ENCODE data around the gene LRP1B.

LRP1B gene

DNA sequence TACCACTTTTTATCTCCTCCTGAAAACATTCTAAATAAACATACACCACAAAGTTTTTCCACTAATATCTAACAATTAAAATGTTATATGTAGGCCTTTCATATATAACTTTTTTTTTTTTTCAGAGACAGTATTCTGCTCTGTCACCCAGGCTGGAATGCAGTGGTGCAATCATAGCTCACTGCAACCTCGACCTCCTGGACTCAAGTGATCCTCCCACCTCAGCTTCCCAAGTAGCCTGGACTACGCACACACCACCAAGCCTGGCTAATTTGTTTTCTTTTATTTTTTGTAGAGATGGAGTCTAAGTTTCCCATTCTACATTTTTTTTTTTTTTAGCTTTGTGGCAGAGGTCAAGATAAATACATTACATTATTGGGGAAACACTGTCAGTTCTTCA, 1738.0 kb downstream of the LRP1B start:
- DNase-seq (ENCODE audit: low spot score), result no peak
- TF ChIP-seq, protein P1, sequence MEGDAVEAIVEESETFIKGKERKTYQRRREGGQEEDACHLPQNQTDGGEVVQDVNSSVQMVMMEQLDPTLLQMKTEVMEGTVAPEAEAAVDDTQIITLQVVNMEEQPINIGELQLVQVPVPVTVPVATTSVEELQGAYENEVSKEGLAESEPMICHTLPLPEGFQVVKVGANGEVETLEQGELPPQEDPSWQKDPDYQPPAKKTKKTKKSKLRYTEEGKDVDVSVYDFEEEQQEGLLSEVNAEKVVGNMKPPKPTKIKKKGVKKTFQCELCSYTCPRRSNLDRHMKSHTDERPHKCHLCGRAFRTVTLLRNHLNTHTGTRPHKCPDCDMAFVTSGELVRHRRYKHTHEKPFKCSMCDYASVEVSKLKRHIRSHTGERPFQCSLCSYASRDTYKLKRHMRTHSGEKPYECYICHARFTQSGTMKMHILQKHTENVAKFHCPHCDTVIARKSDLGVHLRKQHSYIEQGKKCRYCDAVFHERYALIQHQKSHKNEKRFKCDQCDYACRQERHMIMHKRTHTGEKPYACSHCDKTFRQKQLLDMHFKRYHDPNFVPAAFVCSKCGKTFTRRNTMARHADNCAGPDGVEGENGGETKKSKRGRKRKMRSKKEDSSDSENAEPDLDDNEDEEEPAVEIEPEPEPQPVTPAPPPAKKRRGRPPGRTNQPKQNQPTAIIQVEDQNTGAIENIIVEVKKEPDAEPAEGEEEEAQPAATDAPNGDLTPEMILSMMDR (IDR thresholded peaks at IDR 0.05; ENCODE audit: extremely low read depth, missing control alignments), result no peak

DNA sequence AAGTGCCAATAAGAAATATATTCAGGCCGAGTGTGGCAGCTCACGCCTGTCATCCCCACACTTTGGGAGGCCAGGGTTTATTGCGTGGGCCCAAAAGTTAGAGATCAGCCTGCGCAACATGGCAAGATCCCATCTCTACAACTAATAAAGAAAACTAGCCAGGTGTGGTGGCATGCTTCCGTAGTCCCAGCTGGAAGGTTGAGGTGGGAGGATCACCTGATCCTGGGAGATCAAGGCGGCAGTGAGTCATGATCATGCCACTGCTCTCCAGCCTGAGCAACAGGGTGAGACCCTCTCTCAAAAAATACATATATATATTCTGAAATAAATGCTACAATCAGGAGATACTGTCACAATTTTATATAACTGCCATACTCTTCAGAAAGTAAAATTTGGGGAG, 1745.9 kb downstream of the LRP1B start:
- TF ChIP-seq, protein P1 (IDR thresholded peaks at IDR 0.05; ENCODE audit: extremely low read depth, missing control alignments), result no peak
- no peak for DNase-seq (ENCODE audit: low spot score)

DNA sequence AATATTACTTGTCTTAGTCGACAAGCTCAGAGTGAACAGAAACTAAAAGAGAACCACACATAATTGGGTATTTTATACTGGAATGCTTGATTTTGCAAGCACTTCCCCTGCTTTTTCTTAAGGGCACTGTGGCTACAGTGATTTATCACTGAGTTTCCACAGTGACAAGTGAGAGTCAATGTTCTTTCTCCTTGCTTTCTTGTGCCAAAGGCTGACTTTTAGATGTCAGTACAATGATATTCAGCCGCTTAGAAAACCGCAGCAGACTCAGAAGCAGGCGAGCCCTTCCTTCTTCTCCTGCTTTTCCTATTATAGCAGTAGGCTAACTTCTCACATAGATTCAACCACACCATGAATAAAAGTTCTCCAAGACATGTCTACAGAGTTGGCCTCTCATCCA, 1747.0 kb downstream of the LRP1B start:
- DNase-seq (ENCODE audit: low spot score), result no peak
- TF ChIP-seq, protein P1 (IDR thresholded peaks at IDR 0.05; ENCODE audit: extremely low read depth, missing control alignments), result no peak

DNA sequence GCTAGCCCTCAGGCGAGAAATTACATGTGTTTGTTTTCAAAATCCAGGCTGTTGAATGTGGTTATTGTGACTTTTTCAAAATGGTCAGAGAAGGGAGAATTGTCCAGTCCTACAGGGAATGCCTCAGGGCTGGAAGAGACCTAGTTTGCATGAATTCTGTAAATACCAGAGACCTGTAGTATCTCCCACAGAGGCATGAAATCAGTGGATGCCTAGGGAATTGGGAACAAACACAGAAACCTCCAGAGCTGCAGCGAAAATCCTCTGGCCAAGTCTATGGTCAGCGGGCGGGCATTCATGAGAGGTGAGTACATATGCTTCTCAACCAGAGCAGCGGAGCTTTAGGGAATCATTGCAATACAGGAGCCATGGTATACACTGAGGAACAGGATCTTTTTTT, 1754.1 kb downstream of the LRP1B start:
- TF ChIP-seq, protein P1 (IDR thresholded peaks at IDR 0.05; ENCODE audit: extremely low read depth, missing control alignments), result no peak
- no peak for DNase-seq (ENCODE audit: low spot score)

DNA sequence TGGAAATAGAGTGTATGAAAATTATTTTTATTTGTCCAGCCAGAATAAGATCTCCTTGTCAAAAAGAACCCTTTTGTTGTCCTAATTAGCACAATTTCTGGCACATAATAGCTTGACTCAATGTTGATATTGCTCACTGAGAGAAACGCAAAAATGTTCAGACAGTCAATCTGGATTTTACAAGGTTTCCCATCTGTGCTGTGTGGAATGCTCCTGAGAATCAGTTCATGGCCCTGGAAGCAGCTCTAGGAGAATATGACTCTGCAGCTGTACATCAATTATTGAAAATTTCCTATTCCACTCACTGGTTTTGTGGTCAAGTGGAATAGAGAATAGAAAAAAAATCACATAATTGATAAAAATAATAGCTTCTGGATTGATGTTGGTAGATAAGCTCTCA, 1767.7 kb downstream of the LRP1B start:
- DNase-seq (ENCODE audit: low spot score), result no peak
- TF ChIP-seq, protein P1 (IDR thresholded peaks at IDR 0.05; ENCODE audit: extremely low read depth, missing control alignments), result no peak

DNA sequence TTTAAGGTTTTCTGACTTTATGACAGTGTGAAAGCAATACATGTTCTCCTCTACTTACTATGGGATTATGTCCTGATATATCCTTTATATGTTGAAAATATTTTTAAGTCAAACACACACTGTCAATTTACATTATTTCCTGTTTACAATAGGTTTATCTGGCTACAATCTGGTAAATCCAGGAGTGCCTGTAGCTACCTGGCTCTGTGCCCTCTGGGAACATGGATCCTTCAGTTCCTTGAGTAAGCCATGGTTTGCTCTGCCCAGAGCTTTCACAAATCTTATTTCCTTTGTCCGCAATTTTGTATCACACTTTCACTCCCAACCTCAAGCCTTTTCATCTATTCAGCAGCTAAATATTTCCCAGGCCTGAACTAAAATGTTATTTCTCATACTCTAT, 1768.5 kb downstream of the LRP1B start:
- no peak for DNase-seq (ENCODE audit: low spot score)
- TF ChIP-seq, protein P1 (IDR thresholded peaks at IDR 0.05; ENCODE audit: extremely low read depth, missing control alignments), result no peak

DNA sequence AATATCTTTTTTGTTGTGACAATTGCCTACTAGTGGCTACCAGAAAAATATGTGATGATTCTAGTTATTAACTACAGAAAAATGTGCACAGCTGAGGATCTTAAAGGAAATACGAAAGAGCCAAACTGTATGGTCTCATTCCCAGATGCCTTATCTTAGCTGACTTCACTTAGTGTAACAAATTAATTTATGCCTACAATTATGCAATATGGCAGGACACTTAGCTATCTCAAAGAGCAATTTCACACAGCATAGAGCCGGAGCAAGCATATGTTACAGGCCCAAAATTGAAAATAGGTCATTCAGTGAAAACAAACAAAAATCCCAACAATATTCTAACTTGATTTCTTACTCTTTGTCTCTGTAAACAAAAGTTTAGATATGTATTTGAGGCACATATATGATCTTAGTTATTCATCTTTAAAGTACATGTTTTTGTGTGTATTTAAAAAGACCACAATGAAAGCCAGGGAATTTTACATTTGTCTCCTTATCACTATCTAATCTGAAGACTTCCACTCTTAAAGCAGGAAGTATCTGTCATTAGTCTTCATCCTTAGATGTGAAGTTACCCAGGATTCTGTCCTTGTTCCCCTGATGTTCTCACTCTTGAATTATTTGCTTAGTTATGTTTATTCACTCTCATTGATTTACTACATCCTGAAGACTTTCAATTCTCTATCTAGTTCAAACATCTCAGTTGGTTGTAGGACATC, 1771.6 kb downstream of the LRP1B start:
- TF ChIP-seq, protein P1 (IDR thresholded peaks at IDR 0.05; ENCODE audit: extremely low read depth, missing control alignments), result no peak
- no peak for DNase-seq (ENCODE audit: low spot score)

Measured in GM20000 (cell line).